Endothelial cell of hepatic sinusoid (primary cell): ENCODE data around the gene ADGRE1.

Experiments
- in situ Hi-C: cut with HindIII; loops from 2 replicates; pipeline ENCODE4 v1.10.0; 2017; ENCODE audit warnings: low sequenced_read_pairs

ADGRE1 gene

DNA sequence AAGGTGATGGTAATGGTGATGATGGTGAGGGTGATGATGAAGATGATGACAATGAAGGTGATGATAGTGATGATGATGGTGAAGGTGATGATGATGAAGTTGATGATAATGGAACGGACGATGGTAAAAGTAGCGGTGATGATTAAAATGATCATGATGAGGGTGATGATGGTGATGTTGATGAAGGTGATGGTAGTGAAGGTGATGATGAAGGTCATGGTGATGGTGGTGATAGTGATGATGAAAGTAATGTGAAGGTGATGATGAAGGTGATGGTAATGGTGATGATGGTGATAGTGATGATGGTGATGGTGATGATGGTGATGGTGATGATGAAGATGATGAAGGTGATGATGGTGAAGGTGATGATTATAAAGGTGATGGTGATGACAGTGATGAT lies 67.7 kb downstream of the ADGRE1 start:
- in situ Hi-C loops = no loop called here

DNA sequence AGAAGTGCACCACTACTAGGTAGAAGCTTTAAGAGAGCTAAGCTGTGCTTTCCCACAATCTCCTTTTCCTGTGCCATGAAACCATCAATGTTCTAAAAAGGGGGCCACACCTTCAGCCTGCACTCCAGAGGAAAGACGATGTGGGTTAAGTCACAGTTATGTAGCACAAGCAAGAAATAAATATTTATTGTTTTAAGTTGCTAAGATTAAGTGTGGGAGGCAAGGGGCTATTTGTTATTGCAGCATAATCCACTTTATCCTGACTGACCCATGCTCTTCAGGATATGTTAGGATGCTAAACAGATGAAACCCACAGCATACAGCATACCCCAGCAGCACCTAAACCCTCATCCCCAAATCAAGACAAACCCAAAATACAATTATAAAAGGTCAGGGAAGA lies 69.2 kb downstream of the ADGRE1 start:
- in situ Hi-C loops = no loop called here

DNA sequence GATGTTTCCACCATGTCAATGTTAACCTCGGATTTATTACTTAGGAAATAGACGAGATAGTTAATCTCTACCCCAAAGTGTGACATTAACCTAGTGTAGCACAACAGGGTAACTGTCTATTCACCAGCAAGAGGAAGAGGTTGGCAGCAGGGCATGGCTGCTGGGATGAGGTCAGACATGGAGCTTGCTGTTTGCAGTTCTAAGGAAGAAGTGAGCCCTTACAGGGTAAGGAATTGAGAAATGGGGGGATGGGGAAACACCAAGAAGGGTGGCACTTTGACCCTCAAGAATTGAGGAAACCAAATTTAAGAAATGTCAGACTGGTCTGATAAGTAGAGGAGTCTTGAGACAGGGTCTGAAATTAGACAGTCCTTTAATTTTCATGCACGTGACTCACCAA lies 71.4 kb downstream of the ADGRE1 start:
- in situ Hi-C loops = no loop called here

DNA sequence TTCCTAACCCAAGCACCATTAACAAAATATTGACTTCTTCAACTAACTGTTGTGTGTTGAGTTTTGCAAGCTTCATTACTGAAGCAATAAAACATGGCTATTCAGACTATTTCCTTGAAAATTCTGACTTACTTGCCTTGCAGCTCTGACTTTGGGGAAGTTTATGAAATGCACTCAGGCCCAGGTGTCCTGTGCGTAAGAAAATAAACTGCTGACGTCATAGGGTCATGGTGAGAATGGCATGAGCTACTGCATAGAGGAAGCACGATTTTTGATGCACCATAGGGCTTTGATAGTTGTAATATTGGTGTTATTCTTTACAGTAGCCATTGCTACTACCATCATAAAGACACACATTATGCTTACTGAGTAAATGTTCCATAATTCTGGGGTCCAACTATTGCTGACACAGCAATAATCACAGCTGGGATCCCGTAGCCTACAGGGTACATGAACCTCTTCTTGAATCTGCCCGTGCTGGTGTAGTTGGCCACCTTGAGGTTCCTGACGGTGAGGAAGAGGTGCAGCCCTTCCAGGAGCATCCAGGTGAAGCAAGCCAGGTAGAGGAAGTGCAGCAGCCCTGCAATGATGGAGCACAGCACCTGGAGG lies 76.0 kb downstream of the ADGRE1 start:
- in situ Hi-C loops = no loop called here

DNA sequence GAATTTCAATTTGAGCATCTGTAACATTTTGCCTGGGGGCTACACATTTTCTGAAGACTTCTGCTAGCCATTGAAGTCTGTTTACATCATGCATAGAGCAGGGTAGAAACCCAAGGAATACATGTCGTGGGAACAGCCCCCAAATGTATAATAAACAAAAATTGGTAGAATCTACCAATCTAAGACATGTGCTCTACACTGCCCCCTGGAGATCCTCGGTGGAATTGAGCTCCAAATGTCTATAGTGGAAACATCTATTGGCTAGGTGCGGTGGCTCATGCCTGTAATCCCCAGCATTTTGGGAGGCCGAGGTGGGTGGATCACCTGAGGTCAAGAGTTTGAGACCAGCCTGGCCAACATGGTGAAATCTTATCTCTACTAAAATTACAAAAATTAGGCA lies 76.6 kb downstream of the ADGRE1 start:
- in situ Hi-C loops = no loop called here

DNA sequence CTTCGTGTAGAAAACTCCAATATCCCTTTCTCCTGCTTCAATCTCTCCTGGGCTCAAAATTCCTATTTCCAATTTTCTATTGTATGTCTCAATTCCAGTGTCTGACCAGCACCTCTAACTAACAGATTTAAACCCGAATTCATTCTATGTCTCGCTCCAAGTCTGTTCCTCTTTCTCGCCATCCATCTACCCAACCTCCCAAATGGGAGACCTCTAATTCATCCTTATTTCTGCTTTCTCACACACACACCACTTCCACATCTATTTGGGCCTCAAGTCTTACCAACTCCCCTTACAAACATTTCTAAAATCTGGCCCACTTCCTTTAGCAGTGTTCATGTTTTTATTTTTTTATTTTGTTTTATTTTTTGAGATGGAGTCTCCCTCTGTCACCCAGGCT lies 80.6 kb downstream of the ADGRE1 start:
- in situ Hi-C loops = no loop called here

DNA sequence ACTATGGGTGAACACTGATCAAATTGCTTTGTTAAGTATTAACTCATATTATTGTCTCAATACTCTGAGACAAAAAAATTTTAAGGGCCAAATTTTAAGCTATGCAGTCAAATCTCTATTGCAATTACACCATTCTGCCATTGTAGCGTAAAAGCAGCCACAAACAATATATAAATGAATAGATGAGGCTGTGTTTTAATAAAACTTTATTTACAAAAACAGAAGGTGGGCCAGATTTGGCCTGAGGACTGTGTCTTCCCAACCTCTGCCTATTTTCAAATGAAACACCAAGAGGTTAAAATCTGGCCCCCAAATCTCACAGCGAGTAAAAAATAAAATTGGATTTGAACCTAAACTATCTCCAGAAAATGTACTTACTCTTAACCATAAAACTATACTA lies 82.1 kb downstream of the ADGRE1 start:
- in situ Hi-C loops = no loop called here

DNA sequence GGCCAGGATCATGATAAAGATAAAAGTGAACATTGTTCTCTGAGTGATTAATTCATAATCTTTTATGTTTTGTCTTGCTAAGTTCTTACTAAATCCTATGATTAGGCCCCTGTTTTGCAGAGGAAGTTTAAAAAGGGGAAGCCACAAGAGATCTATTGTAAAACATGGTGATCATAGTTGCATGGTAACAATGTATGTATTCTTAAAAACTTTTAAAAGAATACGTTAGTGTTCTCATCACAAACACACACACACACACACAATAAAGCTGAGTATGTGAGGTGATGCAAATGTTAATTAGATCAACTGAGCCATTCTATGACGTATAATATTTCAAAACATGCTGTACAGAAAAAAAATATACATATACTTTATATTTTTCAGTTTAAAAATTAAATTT lies 82.6 kb downstream of the ADGRE1 start:
- in situ Hi-C loops = no loop called here

DNA sequence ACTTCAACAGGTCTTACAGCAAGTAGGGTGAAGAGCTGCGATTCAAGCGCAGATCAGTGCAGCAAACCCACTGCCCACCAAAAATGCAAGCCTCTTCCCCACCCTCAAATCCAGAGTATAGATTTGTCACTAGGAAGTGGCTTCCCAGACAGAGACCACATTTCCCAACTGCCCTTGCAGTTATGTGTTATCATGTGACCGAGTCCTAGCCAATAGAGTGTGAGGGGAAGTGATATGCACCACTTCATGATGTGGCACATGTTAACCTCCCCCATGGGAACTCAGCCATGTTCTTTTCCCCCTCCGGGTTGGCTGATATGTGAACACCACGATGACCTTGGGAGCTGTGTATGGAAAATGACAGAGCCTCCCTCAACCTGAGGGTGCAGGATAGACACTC lies 83.1 kb downstream of the ADGRE1 start:
- in situ Hi-C loops = no loop called here

DNA sequence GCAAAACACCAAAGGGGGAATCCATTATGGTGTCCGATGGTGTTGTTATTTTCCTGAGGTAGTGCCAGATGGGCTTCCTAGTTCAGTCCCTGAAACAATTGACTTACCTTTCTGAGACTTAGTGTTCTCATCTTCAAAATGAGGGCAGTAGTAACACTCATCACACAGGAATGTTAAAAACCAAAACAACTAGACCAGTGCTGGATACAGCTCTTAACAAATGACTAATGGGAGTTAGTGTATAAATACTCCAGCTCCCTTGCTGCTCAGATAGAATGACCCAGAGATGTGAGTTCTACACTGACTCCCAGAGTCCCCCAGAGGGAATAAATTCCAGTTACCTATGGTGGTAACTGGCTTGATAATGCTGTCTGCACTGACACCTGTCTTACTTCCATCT lies 84.0 kb downstream of the ADGRE1 start:
- in situ Hi-C loops = no loop called here

DNA sequence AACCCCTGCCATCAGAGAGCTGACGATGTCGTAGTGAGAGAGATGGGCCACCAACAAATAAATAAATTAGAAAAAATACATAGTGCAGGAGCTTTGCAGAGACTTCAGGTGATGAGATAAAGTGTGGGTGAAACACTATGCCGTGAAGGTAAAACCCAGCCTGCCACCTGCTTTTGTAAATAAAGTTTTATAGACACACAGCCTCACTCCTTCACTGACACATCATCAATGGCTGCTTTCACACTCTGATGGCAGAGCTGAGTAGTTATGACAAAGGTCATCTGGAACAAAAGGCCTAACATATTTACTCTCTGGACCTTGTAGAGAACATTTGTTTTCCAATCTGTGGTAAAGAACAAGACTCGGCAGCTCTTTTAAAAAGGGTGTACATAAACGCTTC lies 88.8 kb downstream of the ADGRE1 start:
- in situ Hi-C loops = no loop called here

DNA sequence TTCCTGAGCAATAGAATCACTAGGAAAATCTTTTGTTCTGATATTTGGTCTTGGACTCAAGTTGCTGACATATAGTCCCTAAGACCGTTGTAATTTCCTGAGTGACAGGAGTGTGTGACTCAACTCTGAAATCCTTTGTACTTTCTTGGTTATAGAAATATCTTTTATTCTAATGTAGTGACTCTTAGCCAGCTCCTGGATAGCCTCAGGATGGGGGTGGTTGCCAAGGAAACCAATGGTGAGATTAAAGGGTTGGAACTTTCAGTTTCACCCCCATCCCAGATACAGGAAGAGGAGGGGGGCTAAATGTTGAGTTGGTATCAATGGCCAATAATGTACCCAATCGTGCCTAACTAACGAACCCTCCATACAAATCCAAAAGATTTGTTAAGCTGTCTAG lies 92.0 kb downstream of the ADGRE1 start:
- in situ Hi-C loops = no loop called here

DNA sequence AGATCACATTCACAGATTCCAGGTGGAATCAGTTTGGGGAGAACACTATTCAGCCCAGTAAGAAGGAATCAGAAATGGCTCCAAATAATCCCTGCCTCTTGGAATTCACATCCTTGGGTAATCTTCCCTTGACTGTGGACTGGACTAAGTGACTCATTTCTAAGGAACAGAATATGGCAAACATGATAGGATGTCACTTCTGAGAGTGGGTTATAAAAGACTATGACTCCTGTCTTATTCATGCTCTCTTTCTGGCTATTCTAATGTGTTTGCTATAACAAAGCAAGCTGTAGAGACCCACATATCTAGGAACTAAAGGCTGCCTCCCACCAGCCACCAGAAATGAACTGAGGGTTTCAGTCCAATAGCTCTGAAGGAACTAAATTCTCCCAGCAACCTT lies 96.1 kb downstream of the ADGRE1 start:
- in situ Hi-C loops = no loop called here

DNA sequence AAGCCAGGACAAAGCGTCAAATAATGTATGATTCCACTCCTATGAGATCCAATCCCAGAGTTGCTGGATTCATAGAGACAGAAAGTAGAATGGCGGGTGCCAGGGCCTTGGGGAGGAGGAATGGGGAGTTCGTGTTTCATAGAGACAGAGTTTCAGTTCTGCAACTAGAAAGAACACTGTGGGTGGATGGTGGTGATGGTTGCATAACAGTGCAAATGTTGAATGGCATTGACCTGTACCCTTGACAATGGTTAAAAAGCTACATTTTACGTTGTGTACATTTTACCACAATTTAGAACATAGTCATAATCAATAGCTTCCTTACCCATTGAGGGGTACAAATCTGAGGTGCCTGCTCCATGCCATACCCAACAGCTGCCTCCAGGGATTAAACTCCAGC lies 100.5 kb downstream of the ADGRE1 start:
- in situ Hi-C loops = no loop called here

DNA sequence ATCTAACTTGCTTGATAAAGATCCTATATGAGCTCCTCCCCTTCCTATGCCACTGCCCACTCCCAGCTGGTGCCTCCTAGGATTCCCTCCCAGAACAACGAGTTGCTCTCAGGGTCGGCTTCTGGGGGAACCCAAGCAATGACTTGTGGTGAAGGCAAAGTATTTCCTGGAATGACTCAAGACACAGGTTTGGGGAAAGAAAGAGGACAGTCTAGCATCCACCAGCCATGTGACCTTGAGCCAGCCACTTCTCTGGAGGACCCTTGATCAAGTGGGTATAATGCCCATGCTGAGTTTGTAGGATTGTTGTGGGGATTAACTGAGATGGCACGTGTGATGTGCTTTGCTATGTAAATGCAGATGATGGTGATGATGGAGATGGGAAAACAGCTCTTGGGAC lies 100.9 kb downstream of the ADGRE1 start:
- in situ Hi-C loops = no loop called here
